ENCODE data around the gene RCHY1.

DNA sequence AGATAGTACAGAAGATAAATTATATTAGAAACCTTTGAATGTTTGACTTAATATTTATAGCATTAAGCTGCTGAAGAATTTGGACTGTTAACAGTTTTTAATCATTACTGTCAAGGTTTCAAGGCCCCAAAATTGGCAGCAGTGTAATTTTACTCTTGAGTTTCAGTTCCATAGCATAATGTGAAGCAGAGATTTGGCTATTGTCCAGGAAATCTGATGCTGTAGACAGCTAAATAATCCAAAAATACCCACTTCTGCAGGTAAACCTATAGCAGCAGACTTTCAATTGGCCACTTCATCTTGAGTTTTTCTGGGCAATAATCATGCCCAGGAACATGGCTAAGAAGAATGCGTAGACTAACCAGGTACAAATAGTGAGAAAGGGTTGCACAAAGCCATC lies 85.0 kb downstream of the RCHY1 start:
- TF ChIP-seq CTCF (conservative IDR thresholded peaks at IDR 0.05 in 1 of 2, IDR thresholded peaks at IDR 0.05 in 1 of 2; ENCODE audit: extremely low read depth in 1 of 2, insufficient read depth in 1 of 2, low read depth in 1 of 2, low read length in 2 of 2), result no peak
- TF ChIP-seq EZH2 (IDR thresholded peaks at IDR 0.05; ENCODE audit: borderline replicate concordance, low read length), result no peak

All from mammary epithelial cell (primary cell).